Fibroblast of lung (primary cell): ENCODE data around the gene KLK6. TPM values are rescaled to one million over a fixed set of nuclear protein-coding genes. Genes with fewer than 3 reads are reported as not detected.

Experiments
- DNase-seq, 2 donors: peaks; one replicate each; pipeline versions ENCODE4 v3.0.0 to v3.0.0-alpha.2; 2010; ENCODE audit warnings: low read depth in 2 of 2
- H2AFZ ChIP-seq: 2 replicates; pipeline ENCODE4 v1.5.1; 2012; ENCODE audit warnings: low read length, control low read depth, inconsistent platforms
- H3K27ac ChIP-seq: 2 replicates; pipeline ENCODE4 v1.5.1; 2011; ENCODE audit warnings: low read length, control low read depth; ENCODE audit not compliant: insufficient read depth
- H3K27me3 ChIP-seq: 2 replicates; pipeline ENCODE4 v1.5.1; 2011; ENCODE audit warnings: mild to moderate bottlenecking, low read length; ENCODE audit not compliant: control insufficient read depth, insufficient read depth
- H3K36me3 ChIP-seq: 2 replicates; pipeline ENCODE4 v1.5.1; 2011; ENCODE audit warnings: low read length; ENCODE audit not compliant: control insufficient read depth, insufficient read depth
- H3K4me1 ChIP-seq: 2 replicates; pipeline ENCODE4 v1.5.1; 2011; ENCODE audit warnings: low read length; ENCODE audit not compliant: control insufficient read depth, insufficient read depth; ENCODE audit errors: extremely low read depth
- H3K4me2 ChIP-seq: 2 replicates; pipeline ENCODE4 v1.5.1; 2011; ENCODE audit warnings: low read length, control low read depth; ENCODE audit not compliant: insufficient read depth; ENCODE audit errors: extremely low read depth
- H3K4me3 ChIP-seq, 4 experiments: fragments of 200-600 bp in 1 of 4; sonication (generic) in 1 of 4; replicated peaks in 1 of 4; 2 replicates each; pipeline ENCODE4 v1.5.1; 2011 to 2016; ENCODE audit warnings: low read length in 4 of 4, low read depth in 3 of 4, mild to moderate bottlenecking in 3 of 4, control low read depth in 2 of 4, inconsistent platforms in 1 of 4, mixed read lengths in 1 of 4; ENCODE audit not compliant: insufficient read depth in 1 of 4; ENCODE audit errors: control extremely low read depth in 1 of 4
- H3K79me2 ChIP-seq: 2 replicates; pipeline ENCODE4 v1.5.1; 2012; ENCODE audit warnings: mild to moderate bottlenecking, low read length, inconsistent platforms; ENCODE audit not compliant: control insufficient read depth, insufficient read depth
- H3K9ac ChIP-seq: 2 replicates; pipeline ENCODE4 v1.5.1; 2011; ENCODE audit warnings: mild to moderate bottlenecking, low read length, control low read depth; ENCODE audit not compliant: insufficient read depth
- H3K9me3 ChIP-seq: 2 replicates; pipeline ENCODE4 v1.5.1; 2012; ENCODE audit warnings: low read depth, low read length; ENCODE audit not compliant: control insufficient read depth, insufficient read depth
- H4K20me1 ChIP-seq: 2 replicates; pipeline ENCODE4 v1.5.1; 2011; ENCODE audit warnings: low read length; ENCODE audit not compliant: control insufficient read depth, insufficient read depth; ENCODE audit errors: extremely low read depth
- EZH2 ChIP-seq: IDR thresholded peaks from 2 replicates; pipeline ENCODE4 v1.5.1; 2012; ENCODE audit warnings: low read length, control low read depth, mild to moderate bottlenecking; ENCODE audit errors: missing control alignments
- polyA plus RNA-seq, 2 donors: library from polyadenylated mRNA; depleted of rRNA in 1 of 2; stranded (reverse) in 1 of 2; unstranded in 1 of 2; fragments of >200 nt; gene quantifications; 2 replicates each; pipeline ENCODE4 v1.2.1, GENCODE V29; 2011 to 2012; ENCODE audit warnings: missing spikeins in 1 of 2
- total RNA-seq: library from RNA; depleted of rRNA; stranded (reverse); fragments of >200 nt; gene quantifications from 2 replicates; pipeline ENCODE4 v1.2.1, GENCODE V29; 2014
- TF ChIP-seq, protein P1 (sequence below), 2 donors: IDR thresholded peaks in 1 of 2; conservative IDR thresholded peaks in 1 of 2; 1 replicate in 1 of 2; 2 replicates in 1 of 2; pipeline ENCODE4 v1.5.1; 2011 to 2012; ENCODE audit warnings: low read length in 2 of 2, control low read depth in 1 of 2, inconsistent platforms in 1 of 2, low read depth in 1 of 2, mild to moderate bottlenecking in 1 of 2

The KLK6 gene
- total and polyA plus RNA-seq, 2 donors (not counting 1 experiment from before 2014, with no cell fraction given): not detected

DNA sequence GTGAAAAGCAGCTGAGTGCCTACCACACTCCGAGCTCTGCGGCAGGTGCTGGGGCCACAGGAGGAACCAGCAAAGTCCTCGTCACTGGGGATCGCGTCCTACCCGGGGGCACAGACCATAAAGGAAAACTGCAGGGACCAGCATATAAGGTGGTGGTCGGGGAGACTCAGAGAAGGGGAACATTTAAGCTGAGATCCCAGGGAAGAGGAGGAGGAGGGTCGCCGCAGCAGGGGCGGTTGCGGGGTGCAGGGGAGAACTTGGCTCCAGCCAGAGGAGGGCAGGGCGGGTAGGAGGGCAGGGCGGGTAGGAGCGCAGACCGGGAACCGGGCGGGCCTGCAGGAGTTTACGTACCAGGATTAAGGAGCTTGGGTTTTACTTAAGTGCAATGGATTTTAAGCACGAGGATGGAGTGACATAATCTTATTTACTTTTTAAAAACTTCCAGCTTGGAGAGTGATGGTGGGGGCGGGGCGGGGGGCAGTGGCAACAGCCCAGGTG lies 57.2 kb downstream of the KLK6 start:
- Histone ChIP-seq H3K4me1 (no peaks in the 10 kb centered on the region), H3K27me3 (peaks cover 9% of the 10 kb centered on the region), H3K4me3 (no peak overlapping the region), H2AFZ (no peak overlapping the region), H4K20me1 (no peaks in the 10 kb centered on the region), H3K36me3 (no peaks in the 10 kb centered on the region), H3K27ac (no peak overlapping the region), H3K4me2 (no peak overlapping the region), H3K9me3 (no peaks in the 10 kb centered on the region), H3K9ac (no peak overlapping the region), H3K79me2 (no peaks in the 10 kb centered on the region)
- DNase-seq: no peak
- TF ChIP-seq EZH2: no peak
- TF ChIP-seq, protein P1, sequence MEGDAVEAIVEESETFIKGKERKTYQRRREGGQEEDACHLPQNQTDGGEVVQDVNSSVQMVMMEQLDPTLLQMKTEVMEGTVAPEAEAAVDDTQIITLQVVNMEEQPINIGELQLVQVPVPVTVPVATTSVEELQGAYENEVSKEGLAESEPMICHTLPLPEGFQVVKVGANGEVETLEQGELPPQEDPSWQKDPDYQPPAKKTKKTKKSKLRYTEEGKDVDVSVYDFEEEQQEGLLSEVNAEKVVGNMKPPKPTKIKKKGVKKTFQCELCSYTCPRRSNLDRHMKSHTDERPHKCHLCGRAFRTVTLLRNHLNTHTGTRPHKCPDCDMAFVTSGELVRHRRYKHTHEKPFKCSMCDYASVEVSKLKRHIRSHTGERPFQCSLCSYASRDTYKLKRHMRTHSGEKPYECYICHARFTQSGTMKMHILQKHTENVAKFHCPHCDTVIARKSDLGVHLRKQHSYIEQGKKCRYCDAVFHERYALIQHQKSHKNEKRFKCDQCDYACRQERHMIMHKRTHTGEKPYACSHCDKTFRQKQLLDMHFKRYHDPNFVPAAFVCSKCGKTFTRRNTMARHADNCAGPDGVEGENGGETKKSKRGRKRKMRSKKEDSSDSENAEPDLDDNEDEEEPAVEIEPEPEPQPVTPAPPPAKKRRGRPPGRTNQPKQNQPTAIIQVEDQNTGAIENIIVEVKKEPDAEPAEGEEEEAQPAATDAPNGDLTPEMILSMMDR (conservative IDR thresholded peaks at IDR 0.05 in 1 of 2, IDR thresholded peaks at IDR 0.05 in 1 of 2; ENCODE audit: low read depth in 1 of 2, low read length in 2 of 2): no peak

DNA sequence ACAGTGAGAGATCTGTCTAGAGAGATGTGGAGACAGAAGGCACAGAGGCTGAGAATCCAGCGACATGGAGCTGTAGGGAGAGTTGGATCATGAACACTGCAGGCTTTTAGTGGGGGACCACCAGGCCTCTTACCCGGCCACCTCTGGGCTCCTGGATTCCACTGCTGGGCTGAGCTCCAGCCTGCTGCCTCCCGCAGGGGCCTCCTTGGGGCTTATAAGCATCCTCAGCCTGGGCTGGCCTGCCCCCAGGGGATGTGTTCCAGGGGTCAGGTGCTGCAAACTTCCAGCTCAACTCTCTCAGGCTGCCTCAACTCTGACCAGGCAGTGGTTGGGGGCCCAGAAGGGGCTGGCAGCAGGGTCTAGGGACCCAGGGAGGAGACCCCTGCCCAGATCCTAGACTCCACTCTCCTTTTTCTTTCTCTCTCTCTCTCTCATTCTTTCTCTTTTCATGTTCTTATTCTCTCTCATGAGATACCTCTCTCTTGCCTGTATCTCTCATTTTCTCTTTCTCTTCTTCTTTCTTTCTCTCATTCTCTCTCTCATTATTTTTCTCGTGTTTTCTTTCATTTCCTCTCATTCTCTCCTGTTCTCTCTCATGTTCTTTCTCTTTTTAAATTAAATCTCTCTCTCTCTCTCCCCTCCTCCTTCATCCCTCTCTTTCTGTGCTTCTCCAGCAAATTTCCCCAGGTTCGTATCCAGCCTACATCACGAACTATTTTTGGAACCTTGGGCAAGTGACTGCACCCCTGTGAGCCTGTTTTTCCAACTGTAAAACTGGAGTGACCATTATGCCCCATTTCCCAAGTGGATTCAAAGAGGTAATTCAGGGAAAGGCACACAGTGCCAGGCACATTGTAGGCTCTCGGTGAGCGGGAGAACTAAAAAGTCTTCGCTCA lies 57.9 kb downstream of the KLK6 start, which contains the start of gene KLK4:
TSS of gene KLK4 (minus strand) at position 190 of the 896 bp plus-strand sequence. CDS start 657 bp downstream, outside the sequence.
- H3K27me3 ChIP-seq: peaks cover 9% of the 10 kb centered on the region
- TF ChIP-seq, protein P1 (conservative IDR thresholded peaks at IDR 0.05 in 1 of 2, IDR thresholded peaks at IDR 0.05 in 1 of 2; ENCODE audit: low read depth in 1 of 2, low read length in 2 of 2): no peak
- TF ChIP-seq EZH2: no peak
- H3K79me2 ChIP-seq: no peaks in the 10 kb centered on the region
- H3K27ac ChIP-seq: no peak within 1 kb of the TSS
- no peak within 1 kb of the TSS for H3K4me2 ChIP-seq
- no peak for DNase-seq
- no peaks in the 10 kb centered on the region for H3K4me1 ChIP-seq
- no peak within 1 kb of the TSS for H3K9ac ChIP-seq
- H3K4me3 ChIP-seq: no peak within 1 kb of the TSS
- no peaks in the 10 kb centered on the region for H3K9me3 ChIP-seq
- no peaks in the 10 kb centered on the region for H4K20me1 ChIP-seq
- no peak within 1 kb of the TSS for H2AFZ ChIP-seq
- H3K36me3 ChIP-seq: no peaks in the 10 kb centered on the region

DNA sequence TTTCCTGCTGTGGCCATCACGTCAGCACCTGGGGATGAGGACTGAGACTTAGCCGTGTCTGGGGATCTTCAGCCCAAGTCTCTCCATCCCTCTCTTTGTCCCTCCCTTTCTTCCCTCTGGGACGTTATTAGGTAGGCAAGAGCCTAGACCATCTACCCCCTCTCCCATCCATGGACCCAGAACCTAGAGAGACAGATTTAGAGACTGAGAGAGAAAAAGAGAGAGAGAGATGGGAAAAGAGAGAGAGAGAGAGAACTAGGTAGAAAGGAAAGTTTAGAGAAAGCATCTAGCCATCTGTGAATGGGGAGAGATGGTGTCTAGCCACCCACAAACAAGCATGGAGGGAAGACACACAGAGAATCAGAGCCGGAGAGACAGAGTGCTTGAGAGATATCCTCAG lies 58.7 kb downstream of the KLK6 start:
- DNase-seq: no peak
- no peak overlapping the region for H3K9ac ChIP-seq

More for the DNA sequence above, 58.7 kb downstream of the KLK6 start:
- Histone ChIP-seq H3K36me3 (no peaks in the 10 kb centered on the region), H2AFZ (no peak overlapping the region), H3K9me3 (no peaks in the 10 kb centered on the region), H3K4me3 (no peak overlapping the region), H3K4me2 (no peak overlapping the region), H4K20me1 (no peaks in the 10 kb centered on the region), H3K27ac (no peak overlapping the region), H3K79me2 (no peaks in the 10 kb centered on the region), H3K4me1 (no peaks in the 10 kb centered on the region), H3K27me3 (peaks cover 9% of the 10 kb centered on the region)
- no peak for TF ChIP-seq EZH2
- TF ChIP-seq, protein P1 (conservative IDR thresholded peaks at IDR 0.05 in 1 of 2, IDR thresholded peaks at IDR 0.05 in 1 of 2; ENCODE audit: low read depth in 1 of 2, low read length in 2 of 2): no peak
